ENCODE measurements around the gene EXOC3L4. TPM values are rescaled to one million over a fixed set of nuclear protein-coding genes. Genes with fewer than 3 reads are reported as not detected.

Gene EXOC3L4
- total and polyA plus RNA-seq, 2 donors (not counting 1 experiment from before 2014, with no cell fraction given): not detected

- Mint-ChIP-seq H3K27ac (no peak overlapping the region), H3K9me3 (ENCODE audit: insufficient read depth) (no peaks in the 10 kb centered on the region), H3K4me3 (no peak overlapping the region), H3K4me1 (no peaks in the 10 kb centered on the region), H3K27me3 (peaks cover 3% of the 10 kb centered on the region)
- Histone ChIP-seq H3K27ac (ENCODE audit: low read length in 2 of 2) (no peak overlapping the region), H3K4me1 (ENCODE audit: control insufficient read depth in 2 of 2, insufficient read depth in 2 of 2, low read length in 2 of 2) (no peaks in the 10 kb centered on the region), H3K36me3 (replicated peaks in 1 of 2; ENCODE audit: control extremely low read depth in 1 of 2, control insufficient read depth in 1 of 2, extremely low read depth in 1 of 2, insufficient read depth in 2 of 2, low read length in 1 of 2) (no peaks in the 10 kb centered on the region), H3K9me3 (ENCODE audit: control extremely low read depth in 1 of 3, control insufficient read depth in 2 of 3, insufficient read depth in 1 of 3, low read length in 2 of 3) (peaks cover 0 to 3% (median 0%) of the 10 kb centered on the region in 3 donors), H3K4me3 (ENCODE audit: control extremely low read depth in 1 of 5, extremely low read depth in 1 of 5, insufficient read depth in 1 of 5, low read depth in 2 of 5, low read length in 4 of 5) (no peak overlapping the region), H3K9ac (ENCODE audit: low read length) (no peak overlapping the region), H4K20me1 (ENCODE audit: control insufficient read depth, insufficient read depth, low read length, poor library complexity, severe bottlenecking) (no peaks in the 10 kb centered on the region), H3K79me2 (ENCODE audit: control insufficient read depth, insufficient read depth, low read length) (no peaks in the 10 kb centered on the region), H3K27me3 (replicated peaks in 1 of 4; ENCODE audit: control extremely low read depth in 1 of 4, control insufficient read depth in 3 of 4, insufficient read depth in 4 of 4, low read length in 3 of 4) (no peaks in the 10 kb centered on the region), H3K4me2 (replicated peaks; ENCODE audit: low read depth, low read length, poor library complexity, severe bottlenecking) (no peak overlapping the region), H2AFZ (ENCODE audit: insufficient read depth, low read depth, low read length, poor library complexity, severe bottlenecking) (no peak overlapping the region)
- ChIA-PET CTCF (interaction anchor here (1.9 kb wide), 1 partner anchor 25 kb away, joined by 8 read pairs; no protein-coding TSS in a partner anchor), POLR2A (no interaction called here)
- no peak for ATAC-seq (ENCODE audit: low read depth)
- TF ChIP-seq CTCF (IDR thresholded peaks at IDR 0.05): no peak
- no peak for TF ChIP-seq EZH2 (IDR thresholded peaks at IDR 0.05; ENCODE audit: borderline replicate concordance, insufficient read depth, low read depth, low read length, poor library complexity, severe bottlenecking)
- intact Hi-C loops (cut with micrococcal nuclease): no loop called here
- no peak for DNase-seq
- WGBS (ENCODE audit: insufficient coverage): 91% methylated on average over 23 of the region's 26 CpGs
Measured at GRCh38 chr14:103130017-103130764, 35.7 kb downstream of the EXOC3L4 start.

- no peaks in the 10 kb centered on the region for H3K79me2 ChIP-seq (ENCODE audit: control insufficient read depth, insufficient read depth, low read length)
- H2AFZ ChIP-seq (ENCODE audit: insufficient read depth, low read depth, low read length, poor library complexity, severe bottlenecking): no peak overlapping the region
- DNase-seq (no peak), ATAC-seq (ENCODE audit: low read depth) (no peak)
- H3K36me3 ChIP-seq (replicated peaks in 1 of 2; ENCODE audit: control extremely low read depth in 1 of 2, control insufficient read depth in 1 of 2, extremely low read depth in 1 of 2, insufficient read depth in 2 of 2, low read length in 1 of 2): no peaks in the 10 kb centered on the region
- no peak overlapping the region for H3K4me3 ChIP-seq (ENCODE audit: control extremely low read depth in 1 of 5, extremely low read depth in 1 of 5, insufficient read depth in 1 of 5, low read depth in 2 of 5, low read length in 4 of 5)
- H3K9ac ChIP-seq (ENCODE audit: low read length): no peak overlapping the region
- WGBS (ENCODE audit: insufficient coverage): 100% methylated on average over 3 of the region's 8 CpGs
- no peaks in the 10 kb centered on the region for H3K4me1 ChIP-seq (ENCODE audit: control insufficient read depth in 2 of 2, insufficient read depth in 2 of 2, low read length in 2 of 2)
- Mint-ChIP-seq H3K4me1 (no peaks in the 10 kb centered on the region), H3K9me3 (ENCODE audit: insufficient read depth) (no peaks in the 10 kb centered on the region), H3K4me3 (no peak overlapping the region), H3K27ac (no peak overlapping the region), H3K27me3 (peaks cover 3% of the 10 kb centered on the region)
- intact Hi-C loops (cut with micrococcal nuclease): no loop called here
- ChIA-PET POLR2A (no interaction called here), CTCF (interaction anchor here (1.9 kb wide), 1 partner anchor 26 kb away, joined by 8 read pairs; no protein-coding TSS in a partner anchor)
- H3K27me3 ChIP-seq (replicated peaks in 1 of 4; ENCODE audit: control extremely low read depth in 1 of 4, control insufficient read depth in 3 of 4, insufficient read depth in 4 of 4, low read length in 3 of 4): no peaks in the 10 kb centered on the region
- H3K27ac ChIP-seq (ENCODE audit: low read length in 2 of 2): no peak overlapping the region
- H3K4me2 ChIP-seq (replicated peaks; ENCODE audit: low read depth, low read length, poor library complexity, severe bottlenecking): no peak overlapping the region
- no peaks in the 10 kb centered on the region for H4K20me1 ChIP-seq (ENCODE audit: control insufficient read depth, insufficient read depth, low read length, poor library complexity, severe bottlenecking)
- TF ChIP-seq EZH2 (IDR thresholded peaks at IDR 0.05; ENCODE audit: borderline replicate concordance, insufficient read depth, low read depth, low read length, poor library complexity, severe bottlenecking): no peak
- TF ChIP-seq CTCF (IDR thresholded peaks at IDR 0.05): no peak
- H3K9me3 ChIP-seq (ENCODE audit: control extremely low read depth in 1 of 3, control insufficient read depth in 2 of 3, insufficient read depth in 1 of 3, low read length in 2 of 3): peaks cover 0 to 3% (median 0%) of the 10 kb centered on the region in 3 donors
Measured at GRCh38 chr14:103130965-103131364, 36.4 kb downstream of the EXOC3L4 start.

All from B cell (primary cell).